Skeletal muscle cell (primary cell): ENCODE measurements around the gene ACTC1.
"Not testable (repeated sequence)": the region's sequence is repeated elsewhere in the genome, so short reads cannot be mapped to it uniquely, and the experiment has no call there.

ENCODE experiments used
- DNase-seq: peaks from one replicate; pipeline ENCODE4 v3.0.0-alpha.2; 2010; ENCODE audit warnings: low read depth
- H3K4me3 ChIP-seq: 2 replicates; pipeline ENCODE4 v1.5.1; 2011; ENCODE audit warnings: low read depth, mild to moderate bottlenecking, control low read depth, low read length, moderate library complexity

The ACTC1 gene

DNA sequence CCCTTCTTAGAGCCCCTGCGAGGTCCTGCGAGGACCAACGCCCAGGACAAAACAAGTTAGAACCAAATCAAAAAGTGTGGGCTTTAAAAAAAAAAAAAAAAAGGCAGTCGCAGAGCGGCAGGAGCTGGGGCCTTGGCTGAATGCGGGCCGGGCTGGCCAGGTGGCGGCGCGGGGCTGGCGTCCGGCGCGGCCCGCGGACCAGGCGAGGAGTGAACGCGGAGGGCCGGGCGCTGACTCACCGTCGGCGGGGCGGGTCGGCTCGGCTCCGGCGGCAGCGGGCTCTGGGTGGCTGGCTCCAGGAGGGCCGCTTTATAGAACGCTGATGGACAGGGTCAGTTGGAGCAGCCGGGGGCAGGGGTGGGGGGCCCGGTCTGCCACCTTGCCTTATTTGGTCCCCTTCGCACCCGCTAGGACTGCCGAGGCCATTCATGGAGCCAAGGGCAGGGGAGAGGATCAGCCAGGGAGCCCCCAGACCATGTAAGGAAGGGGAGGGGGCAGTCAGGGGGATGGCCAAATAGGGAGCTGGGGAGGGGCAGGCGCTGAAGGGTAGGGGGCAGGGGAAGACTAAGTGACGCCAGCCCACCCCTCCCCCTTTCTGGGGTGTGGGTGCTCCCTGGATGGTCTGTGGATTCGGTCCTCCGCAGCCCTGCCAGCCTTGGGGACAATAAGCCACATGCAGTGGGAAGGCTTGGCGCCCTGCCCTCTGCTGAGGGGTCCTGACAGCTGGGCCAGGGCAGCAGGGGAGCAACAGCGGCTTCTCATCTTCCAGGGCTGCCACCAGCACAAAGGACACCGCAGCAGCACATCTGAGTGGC, at the start of gene ACTC1:
ACTC1 (minus strand) TSS at position 283 of the 815 bp plus-strand sequence. CDS start 741 bp downstream, outside the sequence.
- H3K4me3 ChIP-seq: peak within 1 kb of the TSS; percentile 49
- DNase-seq: no peak

DNA sequence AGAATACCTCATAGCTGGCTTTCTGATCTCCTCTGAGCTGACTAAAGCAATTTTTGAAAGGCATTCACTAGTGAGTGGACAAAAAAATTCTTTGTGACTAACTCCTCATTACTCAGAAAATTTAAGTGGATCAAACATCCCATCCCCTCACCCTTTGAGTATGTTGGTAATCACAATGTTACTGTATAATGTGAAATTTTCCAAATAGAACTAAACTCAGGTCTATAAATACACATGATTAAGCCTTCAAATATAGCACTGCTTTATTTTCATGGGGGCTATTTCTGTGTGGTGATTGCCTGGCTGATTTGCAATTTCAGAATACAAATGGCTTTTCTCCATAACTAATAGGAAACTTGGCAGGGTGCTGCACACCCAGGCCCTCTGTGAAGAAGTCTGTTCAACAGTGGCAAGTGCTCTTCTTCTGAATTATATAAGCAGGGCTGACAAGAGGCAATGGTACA, 45.9 kb upstream of the ACTC1 start:
- no peak overlapping the region for H3K4me3 ChIP-seq
- no peak for DNase-seq

DNA sequence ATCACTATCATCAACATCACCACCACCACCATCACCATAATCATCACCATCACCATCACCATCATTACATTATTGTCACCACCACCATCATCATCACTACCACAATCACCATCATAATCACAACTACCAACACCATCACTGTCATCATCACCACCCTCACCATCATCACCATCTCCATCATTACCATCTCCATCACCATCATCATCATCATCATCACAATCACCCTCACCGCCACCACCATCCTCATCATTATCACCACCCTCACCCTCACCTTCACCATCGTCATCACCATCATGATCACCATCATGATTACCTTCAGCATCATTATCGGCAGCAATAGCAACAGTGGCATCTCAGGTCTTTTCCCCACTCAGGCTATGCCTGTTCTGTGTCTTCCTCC, 42.9 kb upstream of the ACTC1 start:
- DNase-seq: no peak
- no peak overlapping the region for H3K4me3 ChIP-seq

DNA sequence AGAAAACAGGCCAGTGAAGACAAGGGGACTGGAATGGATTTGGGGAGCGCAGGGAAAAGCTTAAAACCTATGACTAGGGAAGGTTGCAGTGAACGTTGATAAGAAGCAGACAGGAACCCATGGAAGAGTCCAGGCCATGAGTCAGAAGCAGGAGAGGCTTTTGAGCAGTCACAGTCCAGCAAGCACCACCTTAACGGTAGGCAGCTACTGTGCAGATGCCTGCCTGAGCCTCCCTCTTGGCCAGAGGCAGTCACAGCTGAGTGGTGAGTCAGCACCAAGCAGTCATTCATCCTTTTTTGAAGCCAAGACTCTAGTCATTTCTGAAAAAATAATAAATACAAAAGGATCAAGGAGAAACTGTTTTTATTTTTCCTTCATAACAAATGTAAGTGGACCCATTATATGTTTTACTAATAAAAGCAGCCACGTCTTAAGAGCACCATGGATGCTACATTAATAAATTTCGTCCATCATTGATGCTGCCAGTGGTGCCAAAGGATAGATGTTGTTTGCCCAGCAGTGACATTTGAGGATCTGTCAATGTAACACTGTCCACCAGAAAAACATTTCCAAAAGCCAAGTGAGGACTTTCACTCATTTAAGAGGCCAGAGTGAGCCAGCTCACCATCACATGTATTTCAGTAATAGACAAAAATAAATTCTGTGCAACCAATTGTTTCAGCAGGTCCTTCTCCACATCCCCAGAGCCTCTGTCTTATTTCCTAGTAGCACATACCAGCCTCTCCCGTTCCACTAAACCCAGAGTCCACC, 42.1 kb upstream of the ACTC1 start:
- no peak overlapping the region for H3K4me3 ChIP-seq
- peak; percentile 53 for DNase-seq

DNA sequence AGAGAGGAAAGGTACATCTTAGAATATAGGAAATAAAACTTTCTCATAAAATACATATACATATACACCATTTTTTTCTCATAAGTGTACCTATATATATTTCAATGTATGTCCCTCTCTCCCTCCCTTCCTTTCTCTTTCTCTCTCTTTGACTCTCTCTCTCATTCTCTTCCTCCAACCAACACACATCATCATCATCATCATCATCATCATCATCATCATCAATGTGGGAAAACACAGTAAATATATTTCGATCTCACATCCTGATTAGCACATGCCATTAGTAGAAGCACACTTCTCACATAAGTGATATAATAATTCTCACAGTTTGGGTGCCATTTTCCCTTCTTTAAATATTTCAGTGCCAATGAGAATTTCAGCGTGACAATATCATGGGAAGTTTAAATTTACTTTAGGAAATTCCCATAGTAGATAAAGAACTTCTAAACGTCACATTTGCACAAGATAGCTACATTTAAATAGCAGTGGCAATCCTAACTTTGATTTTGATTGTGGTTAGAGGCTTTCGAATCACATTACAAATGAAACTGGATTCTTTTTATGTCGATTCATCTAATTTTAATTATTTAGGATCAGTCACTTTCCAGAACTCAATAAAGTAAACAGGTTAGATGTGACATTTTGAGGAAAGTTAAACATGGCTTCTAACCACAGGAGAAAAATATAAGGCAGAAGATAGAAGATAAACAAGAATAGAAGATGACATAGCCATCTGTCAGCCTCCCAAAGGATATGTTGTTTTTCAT, 33.0 kb upstream of the ACTC1 start:
- H3K4me3 ChIP-seq: no peak overlapping the region
- DNase-seq: no peak

DNA sequence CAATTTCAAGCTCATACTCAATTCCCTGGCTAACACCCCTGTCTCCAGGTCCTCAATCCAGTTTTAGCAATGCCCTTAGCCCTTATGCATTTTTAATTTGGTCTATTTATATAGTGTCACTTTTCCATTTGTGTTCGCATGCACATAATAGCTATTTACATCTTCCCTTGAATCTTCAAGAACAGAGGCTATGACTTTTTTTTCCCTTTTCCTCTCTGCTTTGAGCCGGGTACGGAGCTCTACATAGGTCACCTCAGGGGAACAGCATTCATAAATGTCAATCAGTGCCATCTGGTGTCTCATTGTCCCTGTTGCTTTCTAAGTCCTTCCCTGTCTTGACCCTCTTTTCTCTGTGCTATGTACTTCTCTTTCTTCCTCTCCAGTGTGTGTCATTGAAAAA, 26.5 kb upstream of the ACTC1 start:
- H3K4me3 ChIP-seq: no peak overlapping the region
- DNase-seq: no peak

DNA sequence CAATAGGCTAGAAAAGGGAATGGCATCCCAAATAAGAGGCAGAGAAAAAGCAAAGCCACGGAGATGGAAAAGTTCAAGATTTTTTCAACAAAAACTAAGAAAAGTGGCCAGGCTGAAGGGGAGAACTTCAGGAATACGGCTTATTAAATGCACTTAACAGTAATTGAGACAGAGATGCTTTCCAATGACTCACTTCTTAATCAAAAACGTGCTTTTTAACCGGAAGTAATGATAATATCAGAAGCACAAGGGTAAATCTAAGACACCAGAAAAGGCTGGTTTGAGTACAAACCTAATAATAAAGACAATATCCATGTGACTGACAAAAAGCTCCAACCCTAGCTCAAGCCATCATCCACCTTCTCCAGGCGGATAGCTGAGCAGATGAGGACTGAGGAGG, 24.8 kb upstream of the ACTC1 start:
- DNase-seq: no peak
- no peak overlapping the region for H3K4me3 ChIP-seq

DNA sequence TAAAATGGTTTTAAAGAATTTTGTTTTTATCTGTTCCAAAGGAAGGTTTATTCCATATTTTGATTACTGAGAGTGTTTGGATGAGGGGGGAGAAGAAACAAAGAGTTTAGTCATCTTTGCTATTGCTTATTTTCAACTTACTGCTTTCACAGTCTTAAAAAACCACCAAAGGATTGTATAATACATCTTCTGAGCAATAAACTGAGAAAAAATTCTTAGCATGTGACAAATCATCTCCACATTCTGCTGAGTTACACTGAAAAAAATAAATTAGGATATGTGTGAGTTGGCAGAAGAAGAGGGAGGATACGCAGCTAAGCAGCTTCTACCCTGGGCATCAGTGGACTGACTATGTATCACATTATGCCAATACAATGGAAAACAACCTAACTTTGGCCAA, 23.2 kb upstream of the ACTC1 start:
- H3K4me3 ChIP-seq: no peak overlapping the region
- no peak for DNase-seq

DNA sequence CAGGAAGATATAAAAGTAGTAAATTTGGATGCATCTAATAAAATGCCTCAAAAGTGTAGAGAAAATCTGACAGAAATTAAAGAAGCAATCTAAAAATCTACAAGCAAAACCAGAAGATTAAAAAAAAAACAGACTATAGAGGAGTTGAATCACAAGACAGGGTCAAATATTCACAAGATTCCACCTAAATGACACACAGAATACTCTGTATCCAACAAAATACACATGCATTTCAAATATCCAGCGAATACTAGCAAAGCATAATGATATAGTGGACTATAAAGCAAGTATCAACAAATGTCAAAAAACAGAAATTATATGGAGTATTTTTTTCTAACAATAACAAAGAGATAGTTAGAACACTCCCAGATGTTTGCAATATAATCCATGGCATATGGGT, 20.5 kb upstream of the ACTC1 start:
- no peak overlapping the region for H3K4me3 ChIP-seq
- DNase-seq: no peak

DNA sequence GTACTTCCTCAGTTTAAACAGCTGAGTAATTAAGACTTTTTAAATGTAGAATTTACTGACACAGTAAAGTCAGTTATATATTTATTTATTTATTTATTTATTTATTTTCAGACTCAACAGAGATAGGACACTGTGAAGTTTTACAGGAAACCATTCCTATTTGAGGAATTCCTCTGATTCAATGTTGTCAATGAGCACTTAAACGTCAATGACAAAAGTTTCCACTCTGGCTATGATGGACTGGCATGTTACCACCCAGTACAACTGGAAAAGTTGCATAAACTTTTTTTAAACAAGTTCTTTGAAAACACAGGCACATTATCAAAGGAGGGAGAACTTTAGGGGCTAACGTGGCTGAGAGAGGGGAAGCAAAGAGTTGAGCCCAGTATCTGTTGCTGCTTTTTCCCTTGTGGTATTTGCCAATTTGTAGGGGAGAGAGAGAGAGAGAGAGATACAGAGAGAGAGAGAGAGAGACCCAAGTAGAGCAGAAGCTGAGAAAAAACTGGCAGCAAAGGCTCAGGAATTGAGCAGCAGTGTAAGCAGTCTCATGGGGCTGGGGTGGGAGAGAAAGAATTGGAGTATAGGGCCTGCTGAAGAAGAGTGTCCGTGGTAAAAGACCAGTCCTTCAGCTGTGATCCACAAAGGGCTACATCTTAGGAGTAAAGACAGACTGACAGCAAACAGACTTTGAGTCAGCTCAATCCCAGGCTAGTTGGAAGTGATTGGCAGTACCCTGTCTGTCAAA, 18.3 kb upstream of the ACTC1 start:
- no peak for DNase-seq
- no peak overlapping the region for H3K4me3 ChIP-seq

DNA sequence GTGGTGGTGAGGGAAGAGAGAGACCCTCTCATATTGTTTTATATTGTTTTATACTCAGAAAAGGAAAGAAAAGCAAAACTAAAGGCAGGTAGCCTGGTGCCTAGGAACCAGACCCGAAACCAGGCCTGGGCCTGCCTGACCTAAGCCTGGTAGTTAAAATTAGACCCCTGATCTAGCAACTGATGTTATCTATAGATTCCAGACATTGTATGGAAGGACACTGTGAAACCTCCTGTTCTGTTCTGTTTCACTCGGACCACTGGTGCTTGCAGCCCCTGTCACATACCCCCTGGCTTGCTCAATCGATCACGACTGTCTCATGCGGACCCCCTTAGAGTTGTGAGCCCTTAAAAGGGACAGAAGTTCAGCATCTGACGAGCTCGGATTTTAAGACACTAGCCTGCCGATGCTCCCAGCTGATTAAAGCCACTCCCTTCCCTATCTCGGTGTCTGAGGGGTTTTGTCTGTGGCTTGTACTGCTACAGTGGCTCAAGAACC, 17.6 kb upstream of the ACTC1 start:
- H3K4me3 ChIP-seq, DNase-seq: not testable (repeated sequence)

DNA sequence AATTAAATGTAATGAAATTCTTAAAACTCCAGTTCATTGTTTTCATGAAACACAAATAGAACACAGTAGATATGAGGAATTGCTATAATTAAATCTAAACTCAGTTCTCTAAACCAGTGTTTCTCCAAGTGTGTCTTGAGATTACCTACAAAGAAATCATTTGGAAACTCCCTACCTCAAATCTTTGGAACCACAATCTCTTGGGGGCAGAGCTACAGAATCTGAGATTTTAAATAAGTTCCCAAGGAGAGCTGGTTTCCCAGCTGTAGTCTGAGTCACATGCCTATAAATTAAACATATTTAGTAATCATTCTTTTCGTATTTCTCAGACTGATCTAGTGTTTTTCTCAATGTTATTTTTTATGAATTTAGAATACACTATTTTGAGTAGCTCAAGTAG, 17.0 kb upstream of the ACTC1 start:
- no peak for DNase-seq

DNA sequence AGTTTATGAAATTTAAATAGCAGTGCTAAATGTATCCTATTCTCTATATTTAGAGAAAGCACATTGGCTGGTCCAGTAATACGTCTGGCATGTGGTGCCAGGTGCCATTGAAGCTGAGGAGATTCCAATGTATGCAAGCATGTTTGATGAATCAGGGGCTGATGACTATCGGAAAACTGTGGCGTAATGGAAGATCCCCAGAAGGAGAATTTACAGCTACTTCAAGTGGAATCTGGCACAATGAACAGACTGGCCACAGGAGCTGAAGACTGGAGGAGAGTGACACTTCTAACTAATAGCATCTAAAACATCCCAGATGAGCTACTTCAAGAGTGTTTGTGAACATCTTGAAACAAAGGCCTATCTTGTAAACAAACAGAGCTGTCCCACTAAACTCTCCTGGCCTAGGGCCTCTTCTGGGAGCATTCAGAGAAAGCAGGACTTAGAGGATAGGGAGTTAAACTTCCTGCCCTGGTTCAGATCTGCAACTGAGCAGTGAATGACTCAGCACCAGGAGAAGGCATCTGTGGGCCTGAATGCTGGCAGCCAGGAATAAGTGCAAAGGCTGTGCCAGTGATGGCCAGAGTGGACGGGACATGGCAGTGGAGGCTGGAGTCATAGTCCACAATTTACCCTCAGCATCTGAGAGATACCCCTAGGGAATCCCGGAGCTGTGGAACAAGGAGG, 15.2 kb upstream of the ACTC1 start:
- DNase-seq: peak; percentile 96
- no peak overlapping the region for H3K4me3 ChIP-seq

More for the DNA sequence above, 17.0 kb upstream of the ACTC1 start:
- no peak overlapping the region for H3K4me3 ChIP-seq

DNA sequence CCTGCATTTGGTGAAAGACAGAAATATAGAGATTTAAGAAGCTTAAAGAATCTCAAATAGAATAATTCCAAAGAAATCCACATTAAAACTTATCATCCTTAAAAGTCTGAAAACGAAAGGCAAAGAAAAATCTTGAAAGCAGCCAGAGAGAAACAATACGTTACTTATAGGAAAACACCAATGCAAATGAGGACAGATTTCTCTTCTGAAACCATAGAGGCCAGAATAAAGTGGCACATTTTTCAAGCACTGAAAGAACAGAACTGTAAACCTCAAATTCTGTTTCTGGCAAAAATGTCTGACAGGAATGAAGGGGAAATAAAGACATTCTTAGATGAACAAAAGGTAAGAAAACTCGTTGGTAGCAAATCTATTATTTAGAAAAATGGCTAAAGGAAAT, 13.8 kb upstream of the ACTC1 start:
- no peak for DNase-seq
- no peak overlapping the region for H3K4me3 ChIP-seq

DNA sequence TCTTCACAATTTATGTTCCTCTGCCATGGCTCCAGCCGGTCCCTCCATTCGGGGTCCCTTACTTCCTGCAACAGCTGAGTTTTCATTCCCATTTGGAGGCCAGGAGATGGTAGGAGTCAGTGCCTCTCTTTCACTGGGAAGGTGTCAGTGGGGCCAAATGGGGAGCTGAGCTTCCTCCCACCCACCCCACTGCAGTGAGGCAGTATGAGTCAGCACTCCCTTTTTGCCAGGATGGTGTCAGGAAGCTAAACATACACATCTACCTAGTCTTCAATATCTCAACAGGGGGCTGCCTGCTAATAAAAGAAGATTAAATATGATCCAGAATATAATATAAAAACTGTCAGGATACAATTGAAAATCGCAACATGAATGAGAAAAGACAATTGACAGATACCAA, 12.7 kb upstream of the ACTC1 start:
- no peak overlapping the region for H3K4me3 ChIP-seq
- no peak for DNase-seq

DNA sequence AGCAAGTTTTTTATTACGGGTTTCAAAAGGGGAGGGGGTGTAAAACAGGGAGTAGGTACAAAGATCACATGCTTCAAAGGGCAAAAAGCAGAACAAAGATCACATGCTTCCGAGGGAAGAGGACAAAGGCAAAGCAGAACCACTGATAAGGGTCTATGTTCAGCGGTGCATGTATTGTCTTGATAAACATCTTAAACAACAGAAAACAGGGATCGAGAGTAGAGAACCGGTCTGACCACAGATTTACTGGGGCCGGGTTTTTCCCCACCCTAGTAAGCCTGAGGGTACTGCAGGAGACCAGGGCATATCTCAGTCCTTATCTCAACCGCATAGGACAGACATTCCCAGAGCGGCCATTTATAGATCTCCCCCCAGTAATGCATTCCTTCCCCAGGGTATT, 11.9 kb upstream of the ACTC1 start:
- not testable (repeated sequence) for DNase-seq, H3K4me3 ChIP-seq

DNA sequence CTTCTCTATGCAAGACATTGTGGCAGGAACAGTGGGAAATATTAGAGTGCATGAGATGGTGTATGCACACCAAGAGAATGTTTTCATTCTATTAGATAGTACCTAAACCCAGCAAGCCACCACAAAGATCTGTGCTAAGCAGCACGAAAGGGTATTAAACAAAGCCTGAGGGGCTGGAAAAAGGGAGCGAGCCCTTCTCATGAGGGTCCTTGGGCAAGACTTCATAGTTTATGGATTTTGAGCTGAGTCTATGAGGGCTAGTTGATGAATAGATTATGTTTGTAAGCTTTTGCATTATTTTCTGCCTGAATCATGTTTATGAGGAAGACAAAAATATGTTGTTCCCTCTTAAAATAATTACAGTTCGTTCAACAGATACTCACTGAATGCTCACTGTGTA, 9.4 kb upstream of the ACTC1 start:
- no peak for DNase-seq
- no peak overlapping the region for H3K4me3 ChIP-seq

DNA sequence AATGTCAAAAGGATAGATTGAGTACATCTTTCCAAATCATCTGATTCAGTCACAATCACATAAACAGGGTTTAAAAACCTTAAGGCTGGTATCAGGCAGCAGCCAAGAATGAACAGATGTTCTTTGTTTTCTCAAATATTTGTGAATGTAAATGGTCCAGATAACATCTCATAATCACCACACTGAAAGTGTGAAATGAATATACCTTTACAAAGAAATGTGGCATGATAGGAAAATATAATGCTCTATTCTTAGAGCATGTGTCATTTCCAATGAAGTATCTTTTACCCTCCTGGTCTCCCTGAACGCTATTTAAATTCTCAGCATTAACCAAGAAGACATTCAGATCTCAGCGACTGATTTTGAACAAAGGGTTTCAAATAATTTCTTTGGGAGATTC, 8.8 kb upstream of the ACTC1 start:
- no peak for DNase-seq
- no peak overlapping the region for H3K4me3 ChIP-seq
